A673 (cell line): ENCODE measurements around the gene S100A14.

Source experiments
- CTCF ChIP-seq: fragments of 300-800, 200-600 bp; sonication (generic); conservative IDR thresholded peaks from 2 replicates; pipeline ENCODE4 v1.5.1; 2017; ENCODE audit warnings: low read depth, mild to moderate bottlenecking, antibody characterized with exemption, low read length, moderate library complexity, mixed read lengths
- EZH2 ChIP-seq: fragments of 200-600 bp; sonication (generic); IDR thresholded peaks from 2 replicates; pipeline ENCODE4 v1.6.1; 2017; ENCODE audit warnings: borderline replicate concordance, low read depth, mild to moderate bottlenecking, mixed read lengths, antibody characterized with exemption, low read length; ENCODE audit not compliant: poor library complexity, severe bottlenecking

GRCh38 chr1:153661111-153661708, 45.1 kb upstream of the S100A14 start:
- no peak for TF ChIP-seq CTCF
- no peak for TF ChIP-seq EZH2
